Measurements from ENCODE around the gene TMEM247. TPM values are rescaled to one million over a fixed set of nuclear protein-coding genes. Genes with fewer than 3 reads are reported as not detected.
A peak's percentile ranks its signal among the peaks of the same experiment; 100 is the strongest.

TMEM247 gene
- total RNA-seq, 1 donor from 2014 or later = not detected

DNA sequence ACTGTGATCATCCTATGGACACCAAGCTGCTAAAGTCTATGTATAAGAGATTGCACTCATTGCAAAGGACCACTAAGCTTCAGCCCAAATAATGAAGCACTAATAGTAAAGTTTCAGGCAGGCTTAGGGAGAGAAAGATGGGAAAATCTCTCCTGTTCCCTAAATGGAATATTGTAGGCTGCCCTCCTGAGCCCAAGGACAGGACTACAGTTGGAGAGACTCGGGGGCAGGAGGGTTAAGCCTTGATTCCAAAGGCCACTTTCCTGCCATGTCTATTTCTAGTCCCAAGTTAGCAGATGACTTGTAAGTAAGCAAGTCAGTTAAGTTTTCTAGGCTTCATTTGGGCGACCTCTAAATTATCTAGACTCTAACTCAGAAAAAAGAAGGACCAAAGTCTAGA, 9.0 kb downstream of the TMEM247 start:
- no peaks in the 10 kb centered on the region for H3K36me3 Mint-ChIP-seq (ENCODE audit: low read depth)
- no peak overlapping the region for H3K27ac Mint-ChIP-seq
- intact Hi-C loops (cut with micrococcal nuclease) = no loop called here
- H3K9me3 Mint-ChIP-seq = no peaks in the 10 kb centered on the region
- no peak overlapping the region for H3K4me3 Mint-ChIP-seq
- H3K27me3 Mint-ChIP-seq = peaks cover 10% of the 10 kb centered on the region
- peaks cover 6% of the 10 kb centered on the region for H3K4me1 Mint-ChIP-seq
- no peak for DNase-seq

DNA sequence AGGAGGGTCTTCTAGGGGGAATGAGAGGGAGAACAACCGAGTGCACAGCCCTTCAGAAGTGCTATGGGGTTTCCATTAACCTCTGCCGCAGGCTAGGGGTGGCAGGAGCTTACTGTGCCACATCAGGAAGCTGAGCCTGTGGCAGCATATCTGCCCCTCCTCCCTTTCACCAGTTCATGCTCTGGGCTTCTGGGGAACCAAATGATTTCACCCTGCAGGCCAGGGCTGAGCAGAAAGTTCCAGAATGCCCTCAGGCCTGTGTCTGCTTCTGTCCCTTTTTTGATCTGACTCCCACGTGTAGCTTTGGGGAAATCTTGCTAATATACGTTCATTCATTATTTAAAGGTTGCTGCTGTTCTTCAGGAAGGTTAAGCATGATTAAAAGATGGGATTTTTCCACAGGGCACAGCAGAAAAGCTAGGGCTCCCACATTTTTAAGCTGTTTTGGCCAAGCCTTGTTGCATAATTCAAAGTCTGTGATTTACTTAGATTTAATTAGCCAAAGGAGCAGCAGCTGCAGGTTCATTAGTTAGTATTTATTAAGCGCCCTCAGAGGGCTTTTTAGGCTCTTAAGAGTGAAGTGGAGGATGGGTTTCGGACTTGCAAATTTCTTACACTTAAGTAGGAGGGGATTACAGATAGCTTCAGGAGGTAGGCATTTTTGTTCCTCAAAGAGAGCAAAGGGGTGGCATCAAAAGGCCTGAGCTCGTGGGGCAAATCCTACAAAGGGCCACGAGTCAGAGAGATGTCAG, 10.2 kb downstream of the TMEM247 start:
- DNase-seq = no peak
- intact Hi-C loops (cut with micrococcal nuclease) = no loop called here

DNA sequence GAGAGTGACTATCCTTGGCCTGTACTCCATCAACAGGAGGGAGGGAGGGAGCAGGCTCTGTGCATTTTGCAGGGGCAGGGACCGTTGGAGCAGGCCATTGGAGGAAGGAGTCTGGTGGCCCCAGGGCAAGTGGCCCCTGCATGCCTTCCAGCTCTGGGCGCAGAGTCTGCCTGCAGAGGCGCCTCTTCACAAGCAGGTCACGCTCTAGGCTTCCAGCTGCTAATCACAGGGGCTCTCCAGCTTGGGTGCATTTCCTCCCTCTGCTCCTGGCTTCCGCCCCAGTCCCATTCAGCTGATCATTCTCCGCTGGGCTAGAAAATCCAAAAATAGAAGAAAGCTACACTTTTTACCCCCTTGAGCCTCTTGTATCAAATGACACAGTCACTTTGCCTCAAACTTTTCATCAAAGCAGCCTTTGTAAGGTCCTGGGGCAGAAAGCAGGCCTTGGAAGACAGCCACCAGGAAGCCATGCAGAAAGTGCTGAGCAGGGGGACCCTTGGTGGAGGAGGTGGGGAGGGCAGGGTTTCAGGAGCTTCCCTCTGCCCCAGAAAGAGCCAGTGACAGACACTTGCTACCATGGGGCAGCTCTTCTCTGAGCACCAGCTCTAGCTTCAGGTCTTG, 11.3 kb downstream of the TMEM247 start:
- intact Hi-C loops (cut with micrococcal nuclease) = no loop called here
- Mint-ChIP-seq H3K9me3 (no peaks in the 10 kb centered on the region), H3K27me3 (peaks cover 7% of the 10 kb centered on the region), H3K4me3 (no peak overlapping the region), H3K4me1 (peaks cover 11% of the 10 kb centered on the region), H3K36me3 (ENCODE audit: low read depth) (no peaks in the 10 kb centered on the region), H3K27ac (no peak overlapping the region)
- no peak for DNase-seq

More for the DNA sequence above, 10.2 kb downstream of the TMEM247 start:
- peaks cover 10% of the 10 kb centered on the region for H3K27me3 Mint-ChIP-seq
- H3K27ac Mint-ChIP-seq = no peak overlapping the region
- H3K4me3 Mint-ChIP-seq = no peak overlapping the region
- H3K4me1 Mint-ChIP-seq = peaks cover 11% of the 10 kb centered on the region
- H3K9me3 Mint-ChIP-seq = no peaks in the 10 kb centered on the region
- H3K36me3 Mint-ChIP-seq (ENCODE audit: low read depth) = no peaks in the 10 kb centered on the region

DNA sequence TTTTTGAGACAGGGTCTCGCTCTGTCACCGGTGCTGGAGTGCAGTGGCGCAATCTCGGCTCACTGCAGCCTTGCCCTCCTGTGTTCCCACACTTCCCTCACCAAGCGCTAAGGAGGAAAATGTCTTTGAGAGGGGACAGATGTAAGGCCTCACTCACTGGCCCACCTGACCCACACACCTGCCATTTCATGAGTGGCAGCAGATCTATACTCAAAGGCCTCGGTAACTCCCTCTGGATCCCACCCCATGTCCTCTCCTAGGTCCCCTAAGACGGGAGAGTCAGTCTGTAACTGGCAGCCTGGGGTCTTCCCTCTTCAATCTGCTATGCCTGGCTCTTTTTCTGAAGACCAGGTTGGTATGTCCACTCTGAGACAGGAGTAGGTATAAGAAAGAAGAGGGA, 12.9 kb downstream of the TMEM247 start:
- Mint-ChIP-seq H3K27me3 (peaks cover 9% of the 10 kb centered on the region), H3K36me3 (ENCODE audit: low read depth) (no peaks in the 10 kb centered on the region), H3K4me1 (peaks cover 11% of the 10 kb centered on the region), H3K9me3 (no peaks in the 10 kb centered on the region), H3K27ac (no peak overlapping the region), H3K4me3 (no peak overlapping the region)
- no peak for DNase-seq
- intact Hi-C loops (cut with micrococcal nuclease) = no loop called here

DNA sequence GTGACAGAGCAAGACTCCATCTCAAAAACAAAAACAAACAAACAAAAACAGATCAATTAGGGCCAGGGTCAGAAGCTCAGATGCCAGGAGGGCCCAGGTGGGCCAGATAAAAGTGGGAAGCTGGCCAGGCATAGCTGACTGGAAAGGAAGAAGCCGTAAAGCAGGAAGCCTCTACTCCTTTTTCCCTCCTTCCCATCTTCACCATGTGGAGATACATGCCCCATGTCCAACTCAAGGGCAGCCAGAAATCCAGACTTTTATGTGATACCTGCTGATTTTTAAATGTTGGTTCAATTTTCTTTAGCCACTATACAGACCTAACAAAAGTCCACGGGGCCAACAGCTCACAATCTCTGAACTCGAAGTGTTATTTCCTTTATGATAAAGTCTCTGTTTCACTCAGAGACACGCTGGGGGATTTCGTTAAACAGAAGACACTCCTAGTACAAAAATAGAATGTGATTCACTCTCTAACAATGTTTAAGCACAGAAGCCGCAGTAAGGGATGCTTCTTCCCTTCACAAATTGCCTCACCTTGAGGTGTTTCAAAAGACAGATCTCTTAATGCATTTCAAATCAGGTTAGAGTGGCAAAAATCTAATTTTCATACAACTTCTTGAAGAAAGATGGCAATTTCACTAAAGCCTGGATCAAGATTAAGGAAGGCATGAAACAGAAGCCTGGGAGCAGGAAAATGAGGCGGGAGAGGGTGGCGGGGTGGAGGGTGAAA, 14.0 kb downstream of the TMEM247 start:
- intact Hi-C loops (cut with micrococcal nuclease) = no loop called here
- Mint-ChIP-seq H3K27ac (no peak overlapping the region), H3K9me3 (no peaks in the 10 kb centered on the region), H3K4me3 (no peak overlapping the region), H3K4me1 (peaks cover 11% of the 10 kb centered on the region), H3K36me3 (ENCODE audit: low read depth) (no peaks in the 10 kb centered on the region), H3K27me3 (peaks cover 15% of the 10 kb centered on the region)
- DNase-seq = no peak

DNA sequence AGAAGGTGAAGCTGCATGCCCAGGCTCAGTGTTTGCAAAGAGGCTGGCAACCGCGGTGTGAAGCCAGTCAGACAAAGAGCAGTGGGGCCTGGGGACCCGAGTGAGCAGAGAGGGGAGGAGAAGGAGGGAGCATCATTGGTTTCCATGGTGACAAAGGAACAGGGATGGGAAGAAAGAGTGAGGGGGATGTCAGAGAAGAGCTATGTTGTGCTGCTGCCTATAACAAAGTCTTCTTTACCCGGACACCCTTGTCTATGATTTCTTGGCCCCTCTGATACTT, 14.5 kb downstream of the TMEM247 start:
- Mint-ChIP-seq H3K27ac (peak overlapping the region; percentile 41), H3K4me1 (peaks cover 12% of the 10 kb centered on the region), H3K27me3 (peaks cover 20% of the 10 kb centered on the region), H3K9me3 (no peaks in the 10 kb centered on the region), H3K36me3 (ENCODE audit: low read depth) (no peaks in the 10 kb centered on the region), H3K4me3 (no peak overlapping the region)
- intact Hi-C loops (cut with micrococcal nuclease) = no loop called here
- DNase-seq = no peak

DNA sequence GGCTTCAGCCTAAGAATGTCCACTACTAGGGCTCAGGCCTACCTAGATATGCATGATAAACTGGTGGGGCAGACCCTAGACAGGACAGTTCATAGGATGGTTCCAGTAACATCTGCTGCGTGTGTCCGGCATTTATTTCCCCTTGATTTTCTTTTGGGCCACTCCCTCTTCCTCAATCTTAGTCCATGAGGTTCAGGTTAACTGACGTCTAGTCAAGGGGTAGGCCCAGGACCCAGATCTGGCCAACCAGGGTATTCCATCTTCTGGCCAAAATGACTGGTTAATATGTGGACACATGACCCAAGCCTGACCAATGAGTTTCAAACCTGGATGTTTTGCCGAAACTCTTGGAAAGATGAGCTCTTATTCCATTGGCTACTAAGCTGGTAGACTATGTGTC, 15.2 kb downstream of the TMEM247 start:
- peaks cover 14% of the 10 kb centered on the region for H3K4me1 Mint-ChIP-seq
- intact Hi-C loops (cut with micrococcal nuclease) = no loop called here
- H3K4me3 Mint-ChIP-seq = no peak overlapping the region
- H3K27ac Mint-ChIP-seq = no peak overlapping the region
- H3K36me3 Mint-ChIP-seq (ENCODE audit: low read depth) = no peaks in the 10 kb centered on the region
- peaks cover 21% of the 10 kb centered on the region for H3K27me3 Mint-ChIP-seq
- no peaks in the 10 kb centered on the region for H3K9me3 Mint-ChIP-seq
- no peak for DNase-seq

DNA sequence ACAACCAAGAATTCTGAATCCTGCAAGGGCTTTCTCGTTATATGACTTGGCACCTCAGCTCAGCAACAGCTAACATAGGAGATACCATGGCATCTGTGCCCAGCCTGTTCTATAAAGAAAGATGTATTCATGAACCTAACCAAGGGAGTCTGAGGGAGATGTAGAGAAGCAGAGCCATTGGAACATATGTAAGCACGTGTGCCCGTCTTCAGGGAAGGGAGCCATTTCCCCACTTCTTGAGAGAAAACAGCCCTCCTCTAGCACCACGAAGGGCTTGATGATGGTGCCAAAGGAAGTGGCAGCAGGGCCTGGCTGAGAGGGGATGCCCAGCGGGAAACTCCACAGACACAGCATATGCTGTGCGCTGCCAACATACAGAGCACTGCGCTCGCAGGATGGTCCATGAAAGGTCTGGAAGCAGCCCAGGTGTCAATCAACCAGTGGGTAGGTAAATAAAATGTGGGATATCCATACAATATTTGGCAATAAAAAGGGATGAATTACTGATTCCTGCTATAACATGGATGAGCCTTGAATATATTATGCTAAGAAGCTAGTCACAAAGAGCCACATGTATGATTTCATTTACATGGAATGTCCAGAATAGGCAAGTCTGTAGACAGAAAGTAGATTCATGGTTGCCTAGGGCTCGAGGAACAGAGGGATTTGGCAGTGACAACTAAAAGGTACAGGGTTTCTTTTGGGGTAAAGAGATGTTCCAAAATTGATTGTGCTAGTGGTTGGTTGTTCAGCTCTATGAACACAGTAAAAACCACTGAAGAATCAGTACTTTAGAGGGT, 16.1 kb downstream of the TMEM247 start:
- intact Hi-C loops (cut with micrococcal nuclease) = no loop called here
- H3K4me1 Mint-ChIP-seq = peaks cover 22% of the 10 kb centered on the region
- H3K9me3 Mint-ChIP-seq = no peaks in the 10 kb centered on the region
- peaks cover 20% of the 10 kb centered on the region for H3K27me3 Mint-ChIP-seq
- no peak overlapping the region for H3K27ac Mint-ChIP-seq
- H3K36me3 Mint-ChIP-seq (ENCODE audit: low read depth) = no peaks in the 10 kb centered on the region
- H3K4me3 Mint-ChIP-seq = no peak overlapping the region
- no peak for DNase-seq

DNA sequence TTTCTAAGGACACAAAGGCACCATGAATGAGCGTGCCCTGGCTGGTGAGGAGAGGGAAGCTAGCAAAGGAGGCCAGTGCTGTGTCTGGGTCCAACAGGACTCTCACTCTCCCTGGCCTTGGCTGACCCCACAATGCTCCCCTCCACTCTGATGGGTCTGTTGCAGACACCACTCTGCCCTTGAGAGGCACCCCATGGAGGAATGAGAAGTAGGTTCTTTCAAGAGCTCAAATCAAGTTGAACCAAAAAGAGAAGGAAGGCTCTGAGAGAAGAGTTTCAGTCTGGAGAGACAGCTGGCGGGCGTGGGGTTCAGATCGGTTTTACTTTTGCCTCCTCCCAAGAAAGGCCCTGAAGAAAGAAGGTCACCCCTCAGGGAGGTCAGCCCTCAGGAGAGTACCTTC, 18.4 kb downstream of the TMEM247 start:
- intact Hi-C loops (cut with micrococcal nuclease) = no loop called here
- H3K27ac Mint-ChIP-seq = no peak overlapping the region
- peaks cover 20% of the 10 kb centered on the region for H3K4me1 Mint-ChIP-seq
- H3K9me3 Mint-ChIP-seq = no peaks in the 10 kb centered on the region
- H3K27me3 Mint-ChIP-seq = peaks cover 24% of the 10 kb centered on the region
- no peaks in the 10 kb centered on the region for H3K36me3 Mint-ChIP-seq (ENCODE audit: low read depth)
- DNase-seq = no peak
- H3K4me3 Mint-ChIP-seq = no peak overlapping the region

DNA sequence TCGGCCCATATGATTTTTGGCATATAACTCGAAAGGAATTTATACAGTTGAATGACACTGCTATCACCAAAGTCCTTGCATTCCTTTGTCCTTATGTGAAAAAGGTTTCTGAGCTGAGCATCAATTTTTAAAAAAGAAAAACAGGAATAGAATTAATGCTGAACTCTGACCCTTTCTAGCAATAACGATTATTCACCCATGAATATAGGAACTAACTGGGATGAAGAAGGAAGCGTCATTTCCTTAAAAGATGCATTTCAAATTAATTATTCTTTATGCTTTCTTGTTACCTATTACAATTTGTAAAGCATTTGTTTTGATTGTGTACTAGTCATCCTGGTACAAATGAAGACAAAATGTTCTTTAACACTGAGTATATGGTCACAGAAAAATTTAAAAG, 19.3 kb downstream of the TMEM247 start:
- H3K27me3 Mint-ChIP-seq = peaks cover 25% of the 10 kb centered on the region
- H3K4me3 Mint-ChIP-seq = peak overlapping the region; percentile 84
- intact Hi-C loops (cut with micrococcal nuclease) = no loop called here
- no peaks in the 10 kb centered on the region for H3K36me3 Mint-ChIP-seq (ENCODE audit: low read depth)
- H3K9me3 Mint-ChIP-seq = no peaks in the 10 kb centered on the region
- no peak overlapping the region for H3K27ac Mint-ChIP-seq
- DNase-seq = no peak
- H3K4me1 Mint-ChIP-seq = peaks cover 13% of the 10 kb centered on the region

DNA sequence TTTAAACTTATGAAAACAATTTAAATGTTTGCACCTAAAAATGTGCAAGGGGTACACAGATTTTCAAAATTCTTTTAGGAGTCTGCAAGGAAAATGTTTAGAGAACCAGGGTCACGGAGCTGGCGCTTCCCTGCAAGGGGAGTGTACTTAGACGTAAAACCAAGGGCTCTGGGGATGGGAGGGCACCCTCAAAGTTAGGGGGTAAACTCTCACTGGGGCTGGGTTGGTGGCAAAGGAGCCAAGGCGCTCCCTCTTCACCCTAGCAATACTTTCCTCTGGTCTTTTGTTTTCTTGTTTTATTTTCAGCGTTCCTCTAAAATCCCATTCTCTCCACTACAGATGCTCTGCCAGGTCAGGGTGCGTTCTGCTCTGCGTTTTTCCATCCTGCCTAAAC, 20.0 kb downstream of the TMEM247 start:
- H3K27ac Mint-ChIP-seq = no peak overlapping the region
- peaks cover 11% of the 10 kb centered on the region for H3K4me1 Mint-ChIP-seq
- H3K27me3 Mint-ChIP-seq = peaks cover 29% of the 10 kb centered on the region
- intact Hi-C loops (cut with micrococcal nuclease) = no loop called here
- no peaks in the 10 kb centered on the region for H3K9me3 Mint-ChIP-seq
- no peaks in the 10 kb centered on the region for H3K36me3 Mint-ChIP-seq (ENCODE audit: low read depth)
- peak overlapping the region; percentile 84 for H3K4me3 Mint-ChIP-seq
- no peak for DNase-seq

DNA sequence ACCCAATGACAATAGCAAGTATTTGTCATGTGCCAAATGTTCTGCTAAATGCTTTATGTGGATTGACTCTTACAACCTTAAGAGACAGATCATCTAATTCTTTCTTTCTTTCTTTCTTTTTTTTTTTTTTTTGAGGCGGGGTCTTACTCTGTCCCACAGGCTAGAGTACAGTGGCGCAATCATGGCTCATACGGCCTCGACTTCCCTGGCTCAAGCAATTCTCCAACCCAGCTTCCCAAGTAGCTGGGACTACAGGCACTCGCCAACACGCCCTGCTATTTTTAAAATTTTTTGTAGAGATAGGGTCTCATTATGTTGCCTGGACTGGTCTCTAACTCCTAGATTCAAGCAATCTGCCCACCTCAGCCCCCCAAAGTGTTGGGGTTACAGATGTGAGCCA, 21.4 kb downstream of the TMEM247 start:
- H3K27ac Mint-ChIP-seq = no peak overlapping the region
- H3K4me1 Mint-ChIP-seq = peaks cover 11% of the 10 kb centered on the region
- no peaks in the 10 kb centered on the region for H3K36me3 Mint-ChIP-seq (ENCODE audit: low read depth)
- no peak overlapping the region for H3K4me3 Mint-ChIP-seq
- H3K9me3 Mint-ChIP-seq = no peaks in the 10 kb centered on the region
- intact Hi-C loops (cut with micrococcal nuclease) = no loop called here
- H3K27me3 Mint-ChIP-seq = peaks cover 29% of the 10 kb centered on the region
- DNase-seq = no peak

DNA sequence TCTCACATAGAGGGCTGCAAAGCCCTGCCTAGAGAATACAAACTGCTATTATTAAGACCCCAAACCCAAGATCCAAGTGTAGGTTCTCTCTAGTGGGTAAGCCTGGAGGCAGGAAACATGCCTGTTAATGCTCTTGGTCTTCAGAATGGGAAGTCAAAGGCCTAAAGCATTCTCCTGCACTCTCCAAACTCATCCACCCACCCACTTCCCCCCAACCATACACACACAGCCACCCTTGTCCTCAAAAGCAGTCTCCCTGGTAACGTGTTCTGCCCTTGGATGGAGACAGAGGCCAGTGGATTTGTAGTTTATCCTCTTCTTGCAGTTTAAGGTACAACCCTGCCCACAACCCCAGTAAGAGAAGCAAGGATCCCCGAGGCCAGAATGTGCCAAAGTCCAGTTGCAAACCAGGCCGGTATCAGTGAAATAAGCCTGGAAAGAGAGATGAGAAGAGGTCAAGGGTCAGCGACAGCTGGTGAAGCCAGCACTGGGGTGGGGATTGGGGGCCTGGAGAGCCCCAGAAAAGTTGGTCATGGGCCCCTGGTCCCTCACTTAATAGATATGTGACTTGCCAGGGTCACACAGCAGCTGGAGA, 23.0 kb downstream of the TMEM247 start:
- DNase-seq = no peak
- Mint-ChIP-seq H3K27me3 (peaks cover 26% of the 10 kb centered on the region), H3K4me3 (no peak overlapping the region), H3K9me3 (no peaks in the 10 kb centered on the region), H3K27ac (no peak overlapping the region), H3K36me3 (ENCODE audit: low read depth) (no peaks in the 10 kb centered on the region), H3K4me1 (peaks cover 11% of the 10 kb centered on the region)
- intact Hi-C loops (cut with micrococcal nuclease) = no loop called here

All from activated CD4-positive, alpha-beta T cell treated with anti-CD3 and anti-CD28 coated beads, Interleukin-2, amount 10 ng/mL, durations not matched to agents 24 days and 14 days (primary cell).